ENCODE measurements around the gene PFKL.

DNA sequence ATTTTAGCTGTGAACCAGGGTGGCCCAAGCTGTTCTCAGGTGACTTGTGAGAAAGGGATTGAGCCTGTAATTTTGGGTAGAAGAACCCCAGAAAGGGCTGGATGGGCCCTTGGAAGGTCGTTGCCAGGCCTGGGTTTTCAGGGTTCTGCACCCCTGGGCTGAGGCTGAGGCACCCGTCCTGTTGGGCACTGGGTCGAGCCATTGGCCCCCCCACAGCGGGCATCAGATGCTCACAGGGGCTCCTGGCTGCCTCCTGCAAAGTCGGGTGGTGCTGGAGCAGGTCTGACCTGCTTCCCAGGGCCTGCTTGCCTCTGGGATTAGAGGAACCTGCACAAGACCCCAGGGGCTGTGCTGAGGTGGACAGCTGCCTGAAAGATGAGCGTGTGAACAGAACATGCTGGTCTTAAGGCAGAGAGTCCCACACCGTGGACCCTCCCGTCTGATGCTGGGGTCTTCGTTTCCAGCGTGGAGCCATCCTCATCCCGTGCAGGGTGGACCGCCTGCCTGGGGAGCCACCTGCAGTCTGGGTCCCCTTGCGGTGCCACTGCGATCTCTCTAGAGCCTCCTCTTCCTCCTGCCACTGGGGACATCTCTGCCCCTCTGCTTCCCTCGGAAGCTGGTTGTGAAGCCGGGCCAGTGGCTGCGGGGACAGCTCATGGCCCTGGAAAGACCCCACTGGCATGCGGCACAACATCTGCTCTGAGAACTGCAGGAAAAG lies 51.8 kb downstream of the PFKL start:
- TF ChIP-seq CTCF (IDR thresholded peaks at IDR 0.05 in 4 of 5, conservative IDR thresholded peaks at IDR 0.05 in 1 of 5), result no peak
- TF ChIP-seq POLR2A (IDR thresholded peaks at IDR 0.05), result no peak

All from gastrocnemius medialis (tissue), 4 donors.